Neuronal stem cell (in vitro differentiated cells): ENCODE measurements around the gene TAB2.

Experiments used
- DNase-seq: peaks from one replicate; pipeline ENCODE4 v3.0.0-alpha.2; 2013; ENCODE audit warnings: low spot score
- H2AFZ ChIP-seq: one replicate; pipeline ENCODE4 v1.6.1; 2013; ENCODE audit warnings: mild to moderate bottlenecking, low read length, inconsistent platforms
- H2AK5ac ChIP-seq: 2 replicates; pipeline ENCODE4 v1.6.1; 2013; ENCODE audit warnings: low read depth, mild to moderate bottlenecking, inconsistent platforms, low read length, moderate library complexity, mixed read lengths
- H2BK120ac ChIP-seq: 2 replicates; pipeline ENCODE4 v1.6.1; 2013; ENCODE audit warnings: low read depth, mild to moderate bottlenecking, inconsistent platforms, low read length, moderate library complexity, mixed read lengths
- H2BK12ac ChIP-seq: one replicate; pipeline ENCODE4 v1.6.1; 2013; ENCODE audit warnings: low read length, inconsistent platforms
- H2BK15ac ChIP-seq: 2 replicates; pipeline ENCODE4 v1.6.1; 2013; ENCODE audit warnings: mild to moderate bottlenecking, low read length, inconsistent platforms, mixed read lengths
- H2BK5ac ChIP-seq: one replicate; pipeline ENCODE4 v1.6.1; 2013; ENCODE audit warnings: inconsistent platforms, mild to moderate bottlenecking, low read length, moderate library complexity
- H3K14ac ChIP-seq: one replicate; pipeline ENCODE4 v1.6.1; 2013; ENCODE audit warnings: low read length, inconsistent platforms
- H3K18ac ChIP-seq: 2 replicates; pipeline ENCODE4 v1.6.1; 2013; ENCODE audit warnings: low read length, inconsistent platforms
- H3K23ac ChIP-seq: 2 replicates; pipeline ENCODE4 v1.6.1; 2013; ENCODE audit warnings: low read depth, mild to moderate bottlenecking, mixed read lengths, low read length, inconsistent platforms; ENCODE audit not compliant: poor library complexity
- H3K27ac ChIP-seq: replicated peaks from 3 replicates; pipeline ENCODE4 v1.5.1; 2013; ENCODE audit warnings: low read length, inconsistent platforms
- H3K27me3 ChIP-seq, 3 experiments: 2 replicates each; pipeline ENCODE4 v1.6.1; 2013; ENCODE audit warnings: low read length in 3 of 3, mild to moderate bottlenecking in 2 of 3, inconsistent platforms in 1 of 3, low read depth in 1 of 3, mixed read lengths in 1 of 3, moderate library complexity in 1 of 3; ENCODE audit not compliant: control insufficient read depth in 3 of 3, insufficient read depth in 3 of 3
- H3K36me3 ChIP-seq, 2 donors: replicated peaks in 1 of 2; 2 replicates each; pipeline ENCODE4 v1.6.1; 2013; ENCODE audit warnings: low read length in 2 of 2; ENCODE audit not compliant: control insufficient read depth in 2 of 2, insufficient read depth in 2 of 2
- H3K4ac ChIP-seq: 2 replicates; pipeline ENCODE4 v1.6.1; 2013; ENCODE audit warnings: inconsistent platforms, mild to moderate bottlenecking, low read length, moderate library complexity
- H3K4me1 ChIP-seq, 2 donors: 1 replicate in 1 of 2; 2 replicates in 1 of 2; pipeline ENCODE4 v1.6.1; 2013; ENCODE audit warnings: low read length in 2 of 2, low read depth in 1 of 2; ENCODE audit not compliant: control insufficient read depth in 2 of 2, insufficient read depth in 1 of 2
- H3K4me2 ChIP-seq: one replicate; pipeline ENCODE4 v1.6.1; 2013; ENCODE audit warnings: mild to moderate bottlenecking, low read length, inconsistent platforms; ENCODE audit not compliant: insufficient read depth, poor library complexity, severe bottlenecking
- H3K4me3 ChIP-seq, 2 donors: 2 replicates each; pipeline ENCODE4 v1.5.1; 2013; ENCODE audit warnings: low read length in 2 of 2, mild to moderate bottlenecking in 2 of 2, inconsistent platforms in 1 of 2, moderate library complexity in 1 of 2
- H3K79me1 ChIP-seq: one replicate; pipeline ENCODE4 v1.6.1; 2013; ENCODE audit warnings: low read depth, mild to moderate bottlenecking, inconsistent platforms, low read length, moderate library complexity
- H3K9ac ChIP-seq: one replicate; pipeline ENCODE4 v1.6.1; 2013; ENCODE audit warnings: mild to moderate bottlenecking, low read depth, low read length, inconsistent platforms; ENCODE audit not compliant: poor library complexity
- H3K9me3 ChIP-seq, 2 donors: replicated peaks in 1 of 2; 2 replicates each; pipeline versions ENCODE3 to v1.6.1; 2013; ENCODE audit warnings: low read length in 2 of 2, mild to moderate bottlenecking in 2 of 2, inconsistent platforms in 1 of 2, low read depth in 1 of 2, mixed read lengths in 1 of 2, moderate library complexity in 1 of 2; ENCODE audit not compliant: control insufficient read depth in 2 of 2, insufficient read depth in 1 of 2
- H4K8ac ChIP-seq: one replicate; pipeline ENCODE4 v1.6.1; 2013; ENCODE audit warnings: low read depth, mild to moderate bottlenecking, inconsistent platforms, low read length, moderate library complexity
- H4K91ac ChIP-seq: one replicate; pipeline ENCODE4 v1.6.1; 2013; ENCODE audit warnings: low read length, low read depth, mild to moderate bottlenecking, inconsistent platforms; ENCODE audit not compliant: poor library complexity
- WGBS, 2 donors: extraction: QIAGEN DNeasy Blood & Tissue Kit; methylation state at CpG; one replicate each; pipeline ENCODE4 v1.1.7; 2013; ENCODE audit warnings: missing lambda C conversion rate in 2 of 2, mixed read lengths in 1 of 2; ENCODE audit not compliant: insufficient read length in 2 of 2, insufficient replicate concordance in 1 of 2; ENCODE audit errors: extremely low coverage in 2 of 2; 5-methylcytosine and 5-hydroxymethylcytosine counted together

TAB2 gene

DNA sequence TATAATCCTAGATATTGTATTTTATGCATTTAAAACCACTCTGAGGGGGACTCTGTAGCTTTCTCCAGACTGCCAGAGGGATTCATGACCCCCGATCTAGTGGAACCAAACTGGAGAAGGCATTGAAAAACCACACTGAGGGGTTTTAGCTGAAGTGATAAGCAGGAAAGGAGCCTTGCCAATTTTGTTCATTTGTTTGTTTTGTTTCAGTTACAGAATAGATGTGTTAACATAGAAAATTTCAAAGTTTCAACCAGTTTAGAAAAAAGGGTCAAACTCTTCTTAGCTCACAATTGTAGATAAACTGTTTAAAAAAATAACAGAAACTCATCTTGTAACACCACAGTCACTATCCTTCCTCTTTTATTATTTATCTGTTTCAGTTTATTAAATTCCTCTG, 19.8 kb downstream of the TAB2 start:
- Histone ChIP-seq H3K18ac (no peak overlapping the region), H2BK15ac (no peak overlapping the region), H3K23ac (no peak overlapping the region), H3K9me3 (no peaks in the 10 kb centered on the region), H3K36me3 (no peaks in the 10 kb centered on the region), H3K79me1 (peaks cover 3% of the 10 kb centered on the region), H3K27me3 (no peaks in the 10 kb centered on the region), H3K9ac (no peak overlapping the region), H2AK5ac (no peak overlapping the region), H3K4ac (no peak overlapping the region), H4K91ac (no peak overlapping the region), H3K4me3 (no peak overlapping the region), H3K27ac (no peak overlapping the region), H3K4me2 (no peak overlapping the region), H2BK12ac (no peak overlapping the region), H2AFZ (no peak overlapping the region), H2BK5ac (no peak overlapping the region), H3K14ac (no peak overlapping the region), H3K4me1 (peaks cover 6 to 13% of the 10 kb centered on the region in 2 donors), H2BK120ac (no peak overlapping the region), H4K8ac (no peak overlapping the region)
- no CpG with 5 or more reads among the region's 1 CpG for WGBS, 2 donors
- no peak for DNase-seq

GRCh38 chr6:149340200-149340599, 22.7 kb downstream of the TAB2 start:
- Histone ChIP-seq H3K4me2 (no peak overlapping the region), H2BK15ac (no peak overlapping the region), H3K4me3 (no peak overlapping the region), H3K18ac (no peak overlapping the region), H3K23ac (no peak overlapping the region), H3K27ac (no peak overlapping the region), H2AFZ (no peak overlapping the region), H3K79me1 (peaks cover 3% of the 10 kb centered on the region), H2AK5ac (no peak overlapping the region), H3K9me3 (no peaks in the 10 kb centered on the region), H2BK12ac (no peak overlapping the region), H4K8ac (no peak overlapping the region), H3K4ac (no peak overlapping the region), H3K9ac (no peak overlapping the region), H2BK5ac (no peak overlapping the region), H3K14ac (no peak overlapping the region), H4K91ac (no peak overlapping the region), H3K36me3 (peaks cover 0 to 12% of the 10 kb centered on the region in 2 donors), H3K27me3 (no peaks in the 10 kb centered on the region), H3K4me1 (peaks cover 2 to 5% of the 10 kb centered on the region in 2 donors), H2BK120ac (no peak overlapping the region)
- WGBS, 2 donors: no CpG with 5 or more reads among the region's 4 CpGs
- no peak for DNase-seq

- H2BK15ac ChIP-seq: no peak overlapping the region
- WGBS, 2 donors: no CpG with 5 or more reads among the region's 1 CpG
- no peak overlapping the region for H4K91ac ChIP-seq
Measured at GRCh38 chr6:149342525-149342924, 25.0 kb downstream of the TAB2 start.

DNA sequence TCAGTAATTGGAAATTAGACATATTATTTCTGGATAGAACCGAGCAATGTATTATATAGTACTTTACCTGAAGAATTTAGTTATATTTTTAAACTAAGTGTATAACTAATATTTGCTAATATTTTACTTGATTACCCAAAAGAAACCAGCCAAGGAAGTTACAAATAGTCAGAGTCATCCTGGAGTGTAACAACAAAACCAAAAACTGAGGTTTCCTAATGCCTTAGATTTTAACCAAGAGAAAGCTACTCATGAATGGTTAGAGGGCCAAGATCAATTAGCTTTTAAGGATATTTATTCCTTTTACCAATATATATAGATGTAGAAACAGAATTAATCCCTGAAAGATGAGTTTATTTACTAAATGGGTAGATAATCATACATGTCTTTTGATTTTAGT, 26.0 kb downstream of the TAB2 start:
- Histone ChIP-seq H3K9me3 (no peaks in the 10 kb centered on the region), H3K9ac (no peak overlapping the region), H3K4me3 (no peak overlapping the region), H3K4me2 (no peak overlapping the region), H3K4me1 (no peaks in the 10 kb centered on the region), H3K18ac (no peak overlapping the region), H3K4ac (no peak overlapping the region), H2BK15ac (no peak overlapping the region), H3K23ac (no peak overlapping the region), H4K8ac (no peak overlapping the region), H3K79me1 (peaks cover 3% of the 10 kb centered on the region), H2BK5ac (no peak overlapping the region), H2BK12ac (no peak overlapping the region), H3K27me3 (no peaks in the 10 kb centered on the region), H2AK5ac (no peak overlapping the region), H3K36me3 (peaks cover 0 to 26% of the 10 kb centered on the region in 2 donors), H4K91ac (no peak overlapping the region), H2BK120ac (no peak overlapping the region), H2AFZ (no peak overlapping the region), H3K14ac (no peak overlapping the region), H3K27ac (no peak overlapping the region)
- WGBS, 2 donors: no CpG with 5 or more reads among the region's 1 CpG
- no peak for DNase-seq

More at GRCh38 chr6:149342525-149342924, 25.0 kb downstream of the TAB2 start:
- Histone ChIP-seq H2AFZ (no peak overlapping the region), H3K79me1 (peaks cover 3% of the 10 kb centered on the region), H3K9ac (no peak overlapping the region), H3K4me1 (no peaks in the 10 kb centered on the region), H3K27me3 (no peaks in the 10 kb centered on the region), H3K14ac (no peak overlapping the region), H3K36me3 (peaks cover 0 to 19% of the 10 kb centered on the region in 2 donors), H3K9me3 (no peaks in the 10 kb centered on the region), H3K27ac (no peak overlapping the region), H3K4ac (no peak overlapping the region), H3K18ac (no peak overlapping the region), H2BK5ac (no peak overlapping the region), H2BK120ac (no peak overlapping the region), H2AK5ac (no peak overlapping the region), H3K23ac (no peak overlapping the region), H3K4me3 (no peak overlapping the region), H4K8ac (no peak overlapping the region), H2BK12ac (no peak overlapping the region), H3K4me2 (no peak overlapping the region)
- DNase-seq: no peak
